SJSA1 (cell line): ENCODE data around the gene FAM89A. TPM values are rescaled to one million over a fixed set of nuclear protein-coding genes. Genes with fewer than 3 reads are reported as not detected.
"Not testable (repeated sequence)": the region's sequence is repeated elsewhere in the genome, so short reads cannot be mapped to it uniquely, and the experiment has no call there.

Experiments
- DNase-seq, 2 experiments: peaks; one replicate each; pipeline ENCODE4 v3.0.0-alpha.2; 2015 to 2020; ENCODE audit warnings: low spot score in 2 of 2, low read depth in 1 of 2
- H3K27ac ChIP-seq: fragments of 250-450 bp; sonication (Bioruptor Pico); 2 replicates; pipeline ENCODE4 v1.5.1; 2020; ENCODE audit warnings: mild to moderate bottlenecking, moderate library complexity
- H3K27me3 ChIP-seq: fragments of 250-450 bp; sonication (Bioruptor Pico); replicated peaks from 2 replicates; pipeline ENCODE4 v1.5.1; 2020; ENCODE audit warnings: mild to moderate bottlenecking, moderate library complexity
- H3K36me3 ChIP-seq: fragments of 250-450 bp; sonication (Bioruptor Pico); 2 replicates; pipeline ENCODE4 v1.5.1; 2020; ENCODE audit warnings: mild to moderate bottlenecking
- H3K4me1 ChIP-seq: fragments of 250-450 bp; sonication (Bioruptor Pico); replicated peaks from 2 replicates; pipeline ENCODE4 v1.6.1; 2021; ENCODE audit warnings: mild to moderate bottlenecking
- H3K4me3 ChIP-seq: fragments of 250-450 bp; sonication (Bioruptor Pico); 2 replicates; pipeline ENCODE4 v1.5.1; 2020; ENCODE audit warnings: mild to moderate bottlenecking
- H3K9me3 ChIP-seq: fragments of 250-450 bp; sonication (Bioruptor Pico); replicated peaks from 2 replicates; pipeline ENCODE4 v1.5.1; 2020; ENCODE audit warnings: mild to moderate bottlenecking
- total RNA-seq: library from RNA; depleted of rRNA; stranded (reverse); fragments of >200 nt; shearing (Covaris generic); gene quantifications from 2 replicates; pipeline ENCODE4 v1.2.3, GENCODE V29; 2014

The FAM89A gene
- total RNA-seq, 1 experiment from 2014 or later, result 39.5 TPM

DNA sequence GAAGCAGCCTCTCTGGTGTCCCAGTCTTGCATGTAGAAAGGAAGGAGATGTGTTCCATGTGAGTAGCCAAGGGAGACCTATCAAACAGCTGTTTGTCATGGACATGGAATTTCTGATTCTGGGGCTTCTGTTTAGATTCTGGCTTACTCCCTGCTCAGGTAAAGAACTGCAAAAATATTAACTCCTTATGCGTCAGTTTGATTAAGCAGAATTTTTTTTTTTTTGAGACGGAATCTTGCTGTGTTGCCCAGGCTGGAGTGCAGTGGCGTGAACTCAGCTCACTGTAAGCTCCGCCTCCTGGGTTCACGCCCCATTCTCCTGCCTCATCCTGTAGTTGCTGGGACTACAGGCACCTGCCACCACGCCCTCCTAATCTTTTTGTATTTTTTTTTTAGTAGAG is 54.3 kb downstream of the FAM89A start:
- H3K9me3 ChIP-seq, result no peaks in the 10 kb centered on the region
- H3K4me1 ChIP-seq, result peaks cover 7% of the 10 kb centered on the region; the same call in 1 of the 2 replicates
- DNase-seq, result no peak
- H3K36me3 ChIP-seq, result peaks cover 23% of the 10 kb centered on the region
- no peak overlapping the region for H3K4me3 ChIP-seq
- H3K27ac ChIP-seq, result no peak overlapping the region
- H3K27me3 ChIP-seq, result no peaks in the 10 kb centered on the region

DNA sequence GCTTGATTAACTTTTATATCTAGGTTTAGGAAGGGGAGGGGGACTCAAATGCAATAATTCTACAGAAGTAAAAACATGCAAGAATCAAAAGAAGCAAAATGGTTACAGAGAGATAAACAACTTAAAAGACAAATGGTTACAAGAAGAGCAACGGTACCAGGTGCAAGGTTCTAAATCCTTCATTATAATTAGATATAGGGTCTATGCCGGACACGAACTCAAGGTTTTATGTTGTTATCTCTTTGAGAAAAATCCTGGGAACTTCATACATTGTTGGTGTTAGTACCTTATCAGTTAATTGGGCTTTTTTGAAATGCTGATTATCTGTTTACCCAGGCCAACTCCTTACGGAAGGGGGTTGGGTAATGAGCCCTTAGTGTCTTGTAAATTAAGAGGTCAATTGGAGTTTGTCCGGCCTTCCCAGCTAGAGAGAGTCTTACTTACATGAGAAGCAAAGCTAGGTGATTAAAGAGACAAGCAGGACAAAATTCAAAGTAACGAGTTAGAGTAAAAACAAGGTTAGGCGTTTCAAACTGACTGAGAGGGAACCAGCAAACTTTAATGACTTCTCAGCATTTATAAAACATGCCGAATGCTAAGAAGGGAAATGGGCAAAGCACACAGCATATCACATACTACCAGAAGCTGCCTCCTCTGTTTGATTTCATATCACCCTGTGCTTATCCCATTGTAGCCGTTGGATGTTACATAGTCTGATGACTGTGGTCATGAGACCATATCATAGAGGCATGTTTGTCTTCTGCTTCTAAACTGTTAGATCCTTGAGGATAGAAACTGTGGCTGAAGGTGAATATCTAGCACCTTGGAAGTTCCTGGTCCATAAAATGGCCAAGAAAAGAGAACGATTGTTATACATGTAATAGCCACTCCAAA is 55.2 kb downstream of the FAM89A start:
- H3K9me3 ChIP-seq, H3K27me3 ChIP-seq, H3K4me3 ChIP-seq, H3K27ac ChIP-seq, H3K4me1 ChIP-seq, DNase-seq: not testable (repeated sequence)
- peaks cover 17% of the 10 kb centered on the region for H3K36me3 ChIP-seq

DNA sequence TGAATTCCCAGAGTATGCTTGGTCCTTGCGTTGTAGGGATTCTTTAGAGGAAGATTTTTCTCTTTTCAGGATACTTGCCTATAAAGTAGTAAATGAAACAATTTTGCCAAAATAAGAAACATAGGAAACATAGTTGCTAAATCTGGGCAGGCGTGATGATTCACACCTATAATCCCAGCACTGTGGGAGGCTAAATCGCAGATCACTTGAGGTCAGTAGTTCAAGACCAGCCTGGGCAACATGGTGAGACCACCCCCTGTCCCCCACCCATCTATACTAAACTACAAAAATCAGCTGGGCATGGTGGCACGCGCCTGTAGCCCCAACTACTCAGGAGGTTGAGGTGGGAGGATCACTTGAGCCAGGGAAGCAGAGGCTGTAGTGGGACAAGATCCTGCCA is 56.2 kb downstream of the FAM89A start:
- H3K4me3 ChIP-seq, result no peak overlapping the region
- no peaks in the 10 kb centered on the region for H3K9me3 ChIP-seq
- H3K27ac ChIP-seq, result no peak overlapping the region
- no peak for DNase-seq
- H3K4me1 ChIP-seq, result peaks cover 14% of the 10 kb centered on the region
- H3K36me3 ChIP-seq, result peaks cover 13% of the 10 kb centered on the region
- H3K27me3 ChIP-seq, result no peaks in the 10 kb centered on the region

DNA sequence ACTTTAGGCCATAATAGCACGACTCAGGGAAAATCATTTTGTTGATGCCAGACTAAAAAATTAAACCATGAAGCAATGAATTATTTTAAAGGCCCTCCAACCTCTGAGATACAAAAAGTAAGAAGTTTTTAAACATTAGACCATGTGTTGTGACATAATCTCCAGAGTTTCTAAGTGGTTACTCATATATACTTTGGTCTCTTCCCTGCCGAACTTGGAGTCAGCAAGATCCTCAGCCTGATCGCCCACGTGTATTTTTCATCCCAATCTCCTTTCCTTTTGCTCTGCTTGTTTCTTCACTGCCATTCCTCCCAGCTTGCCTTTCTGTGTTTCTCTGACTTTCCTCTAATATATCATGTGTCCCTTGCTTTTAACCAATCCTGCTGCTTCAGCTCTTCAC is 57.4 kb downstream of the FAM89A start:
- H3K4me3 ChIP-seq, result no peak overlapping the region
- H3K4me1 ChIP-seq, result peaks cover 19% of the 10 kb centered on the region
- H3K27ac ChIP-seq, result no peak overlapping the region
- H3K27me3 ChIP-seq, result no peaks in the 10 kb centered on the region
- peaks cover 13% of the 10 kb centered on the region for H3K36me3 ChIP-seq
- H3K9me3 ChIP-seq, result no peaks in the 10 kb centered on the region
- DNase-seq, result no peak

- Histone ChIP-seq H3K4me1 (peaks cover 13% of the 10 kb centered on the region), H3K9me3 (no peaks in the 10 kb centered on the region), H3K4me3 (peak overlapping the region; percentile 93), H3K36me3 (peaks cover 10% of the 10 kb centered on the region), H3K27me3 (no peaks in the 10 kb centered on the region), H3K27ac (no peak overlapping the region)
- DNase-seq, result no peak
These were observed 60.1 kb downstream of the FAM89A start for GRCh38 chr1:230979952-230980351.

DNA sequence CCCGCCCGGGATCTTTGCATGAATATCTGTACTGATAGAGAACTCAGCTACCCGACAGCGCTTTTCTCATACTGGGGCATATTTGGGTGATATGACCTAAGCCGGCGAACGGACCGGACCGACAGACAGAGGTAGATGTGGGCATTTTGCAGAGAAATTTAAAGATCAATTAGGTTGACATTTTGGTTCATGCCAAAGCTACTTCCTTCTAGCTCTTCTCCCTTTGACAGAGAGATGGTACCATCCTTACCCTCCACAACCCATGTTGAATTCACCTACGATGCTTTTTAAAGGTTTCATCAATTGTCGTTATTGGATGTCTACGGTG is 60.7 kb downstream of the FAM89A start:
- Histone ChIP-seq H3K4me3 (peak overlapping the region; percentile 93), H3K27ac (no peak overlapping the region), H3K9me3 (no peaks in the 10 kb centered on the region), H3K36me3 (peaks cover 10% of the 10 kb centered on the region), H3K4me1 (peaks cover 13% of the 10 kb centered on the region), H3K27me3 (no peaks in the 10 kb centered on the region)
- no peak for DNase-seq

DNA sequence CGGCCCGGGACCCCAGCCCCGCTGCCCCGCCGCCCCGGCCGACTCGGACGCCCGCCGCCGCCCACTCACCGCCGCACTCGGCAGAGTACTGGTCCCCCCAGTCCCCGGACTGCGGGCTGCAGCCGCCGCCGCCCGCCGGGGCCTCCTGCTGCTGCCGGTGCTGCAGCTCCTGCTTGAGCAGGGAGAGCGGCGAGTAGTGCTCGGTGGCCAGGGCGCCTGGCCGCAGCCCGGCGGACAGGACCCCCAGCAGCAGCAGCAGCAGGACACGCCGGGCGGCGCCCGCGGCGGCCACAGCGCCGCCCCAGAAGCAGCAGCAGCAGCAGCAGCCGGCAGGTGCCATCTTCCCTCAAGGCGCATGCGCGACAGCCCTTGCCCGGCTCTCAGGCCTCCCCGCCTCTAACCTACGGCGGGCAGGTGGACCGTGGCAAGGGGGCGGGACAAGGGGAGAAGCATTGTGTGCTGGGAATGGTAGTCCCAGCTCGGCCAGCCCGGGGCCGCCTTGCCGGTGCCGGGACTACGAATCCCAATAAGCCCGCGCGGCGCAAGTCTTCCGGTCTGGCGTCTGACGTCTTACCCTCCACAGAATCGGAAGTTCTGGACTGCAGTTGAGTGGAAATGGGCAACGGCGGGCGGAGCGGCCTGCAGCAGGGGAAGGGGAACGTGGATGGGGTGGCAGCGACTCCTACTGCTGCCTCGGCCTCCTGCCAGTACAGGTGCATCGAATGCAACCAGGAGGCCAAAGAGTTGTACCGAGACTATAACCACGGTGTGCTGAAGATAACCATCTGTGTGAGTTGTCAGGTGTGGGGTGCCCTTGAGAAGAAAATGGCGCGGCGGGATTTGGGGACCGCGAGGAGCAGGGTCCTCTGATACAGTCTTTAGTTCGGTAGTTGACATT is 61.3 kb downstream of the FAM89A start, which contains the start of the genes ARV1 and TTC13:
Gene ARV1, plus strand, starts transcription at position 604 of the 898 bp plus-strand sequence. Its CDS starts 12 bp downstream, at position 616.
Gene TTC13, minus strand, starts transcription at position 371 of the 898 bp plus-strand sequence. Its CDS starts 31 bp downstream, at position 340.
- Histone ChIP-seq H3K4me3 (peak within 1 kb of the TSS; percentile 93), H3K9me3 (no peaks in the 10 kb centered on the region), H3K27me3 (no peaks in the 10 kb centered on the region), H3K4me1 (peaks cover 13% of the 10 kb centered on the region), H3K27ac (no peak within 1 kb of the TSS), H3K36me3 (peaks cover 10% of the 10 kb centered on the region)
- peak; percentile 95 to 98 for DNase-seq

DNA sequence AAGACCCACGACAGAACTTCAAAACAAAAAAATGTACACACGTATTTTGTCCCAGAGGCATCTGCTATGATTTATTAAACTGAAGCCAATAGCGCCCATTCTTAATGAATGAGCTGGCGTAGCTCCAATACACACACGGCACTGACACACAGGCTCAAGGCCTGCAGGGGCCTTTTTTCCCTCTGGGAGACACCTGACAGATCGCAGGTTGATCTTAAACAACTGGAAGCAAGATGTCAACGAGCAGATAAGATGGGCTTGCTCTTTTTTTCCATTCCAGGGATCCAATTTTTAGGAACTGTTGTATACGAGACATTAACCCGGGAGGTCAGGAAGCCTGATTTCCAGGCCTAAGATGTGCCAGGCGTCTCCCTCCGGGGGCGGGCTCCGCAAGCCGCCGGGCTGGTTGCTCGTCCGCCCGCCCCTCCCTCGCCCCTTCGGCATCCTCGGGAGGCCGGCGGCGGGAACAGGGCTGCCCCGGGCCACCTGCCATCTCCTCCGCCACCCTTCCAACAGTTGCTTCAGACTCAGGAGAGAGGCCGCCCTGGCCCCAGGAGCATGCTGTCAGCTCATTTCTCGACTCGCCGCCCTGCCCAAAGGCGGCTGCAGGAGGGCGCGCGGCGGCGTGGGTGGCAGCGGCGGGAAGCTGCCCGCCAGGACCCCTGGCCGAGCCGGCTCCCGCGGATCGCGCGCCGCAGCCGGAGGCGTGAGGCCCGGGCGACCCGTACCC is 62.1 kb downstream of the FAM89A start:
- H3K36me3 ChIP-seq, result peaks cover 10% of the 10 kb centered on the region
- peak in 1 of 2 experiments; percentile 37 for DNase-seq
- no peaks in the 10 kb centered on the region for H3K27me3 ChIP-seq
- peaks cover 13% of the 10 kb centered on the region for H3K4me1 ChIP-seq
- no peak overlapping the region for H3K27ac ChIP-seq
- H3K9me3 ChIP-seq, result no peaks in the 10 kb centered on the region
- peak overlapping the region; percentile 93 for H3K4me3 ChIP-seq

GRCh38 chr1:230976825-230977747 is 63.0 kb downstream of the FAM89A start:
- H3K9me3 ChIP-seq, result no peaks in the 10 kb centered on the region
- DNase-seq, result no peak
- peaks cover 5% of the 10 kb centered on the region for H3K36me3 ChIP-seq
- H3K4me1 ChIP-seq, result peaks cover 13% of the 10 kb centered on the region
- H3K27ac ChIP-seq, result no peak overlapping the region
- no peaks in the 10 kb centered on the region for H3K27me3 ChIP-seq
- no peak overlapping the region; the same call in 1 of the 2 replicates for H3K4me3 ChIP-seq

DNA sequence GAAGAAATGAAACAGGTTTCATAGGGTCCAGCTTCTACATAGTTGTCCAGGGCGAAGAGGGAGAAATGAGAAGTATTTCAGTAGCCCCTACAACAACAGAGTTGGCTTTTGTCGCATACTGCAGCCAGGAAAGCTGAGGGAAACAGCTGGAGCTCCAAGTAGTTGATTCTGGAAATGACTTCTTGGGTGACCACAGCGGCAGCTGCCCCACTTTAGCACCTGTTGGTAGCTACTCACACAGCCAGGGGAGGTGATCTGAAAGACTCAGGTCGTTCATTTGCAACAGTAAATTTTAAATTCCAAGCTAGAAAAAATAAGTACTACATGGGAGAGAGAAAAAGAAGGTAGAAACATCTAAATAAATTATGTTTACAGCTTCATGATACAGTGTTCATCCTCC is 63.7 kb downstream of the FAM89A start:
- DNase-seq, result no peak
- Histone ChIP-seq H3K36me3 (peaks cover 4% of the 10 kb centered on the region), H3K27ac (no peak overlapping the region), H3K4me3 (no peak overlapping the region), H3K27me3 (no peaks in the 10 kb centered on the region), H3K9me3 (no peaks in the 10 kb centered on the region), H3K4me1 (peaks cover 13% of the 10 kb centered on the region)

DNA sequence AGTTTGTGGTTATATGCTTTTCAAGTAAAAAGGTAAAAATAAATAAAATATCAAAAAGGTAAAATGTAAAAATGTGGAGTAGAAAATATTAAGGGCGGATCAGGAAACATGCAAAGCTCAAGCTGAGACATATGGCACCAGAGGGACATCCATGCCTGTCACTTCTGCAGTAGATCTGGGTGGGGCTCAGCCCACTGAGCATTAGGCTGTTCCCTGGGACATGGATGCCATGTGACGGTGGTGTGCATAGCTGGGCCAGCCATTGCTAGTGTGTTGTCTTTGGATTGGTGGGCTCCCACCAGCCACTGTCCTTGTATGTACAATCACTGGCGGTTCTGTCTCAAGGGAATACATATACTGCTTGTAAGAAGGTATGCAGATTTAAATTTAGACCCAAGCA is 64.4 kb downstream of the FAM89A start:
- no peak for DNase-seq
- H3K4me1 ChIP-seq, result peaks cover 13% of the 10 kb centered on the region
- H3K27me3 ChIP-seq, result no peaks in the 10 kb centered on the region
- no peaks in the 10 kb centered on the region for H3K36me3 ChIP-seq
- no peak overlapping the region for H3K27ac ChIP-seq
- H3K4me3 ChIP-seq, result no peak overlapping the region
- no peaks in the 10 kb centered on the region for H3K9me3 ChIP-seq

GRCh38 chr1:230972855-230973271 is 67.2 kb downstream of the FAM89A start:
- H3K4me3 ChIP-seq, result no peak overlapping the region
- H3K27ac ChIP-seq, result no peak overlapping the region
- peaks cover 3% of the 10 kb centered on the region for H3K4me1 ChIP-seq
- H3K9me3 ChIP-seq, result no peaks in the 10 kb centered on the region
- H3K36me3 ChIP-seq, result no peaks in the 10 kb centered on the region
- H3K27me3 ChIP-seq, result no peaks in the 10 kb centered on the region
- no peak for DNase-seq
